ENCODE measurements around the gene PRKD3. TPM values are rescaled to one million over a fixed set of nuclear protein-coding genes. Genes with fewer than 3 reads are reported as not detected.
A peak's percentile ranks its signal among the peaks of the same experiment; 100 is the strongest.

PRKD3 gene
- polyA plus RNA-seq, 1 donor from 2014 or later: 5.9 TPM

- peak overlapping the region; percentile 25 for H3K9ac ChIP-seq (ENCODE audit: low read length)
- H3K9me2 ChIP-seq (ENCODE audit: insufficient read depth, low read length): no peaks in the 10 kb centered on the region
- peaks cover 30% of the 10 kb centered on the region for H3K79me2 ChIP-seq (replicated peaks; ENCODE audit: insufficient read depth, low read length)
- no peak overlapping the region for H2AFZ ChIP-seq (ENCODE audit: low read depth, low read length)
- no peaks in the 10 kb centered on the region for H3K36me3 ChIP-seq (ENCODE audit: insufficient read depth, low read length)
- peak overlapping the region; percentile 79 for H3K4me3 ChIP-seq (ENCODE audit: low read length)
- no peaks in the 10 kb centered on the region for H4K20me1 ChIP-seq (ENCODE audit: insufficient read depth)
- TF ChIP-seq EZH2 (IDR thresholded peaks at IDR 0.05; ENCODE audit: borderline replicate concordance, insufficient read depth, low read length, poor library complexity, severe bottlenecking) (no peak), SMC3 (conservative IDR thresholded peaks at IDR 0.05; ENCODE audit: poor library complexity) (no peak), MXI1 (conservative IDR thresholded peaks at IDR 0.05; ENCODE audit: poor library complexity, severe bottlenecking) (no peak), RAD21 (conservative IDR thresholded peaks at IDR 0.05) (no peak), CTCF (IDR thresholded peaks at IDR 0.05; ENCODE audit: poor library complexity, severe bottlenecking) (no peak), TAF1 (IDR thresholded peaks at IDR 0.05; ENCODE audit: low read depth) (no peak), REST (IDR thresholded peaks at IDR 0.05; ENCODE audit: borderline replicate concordance) (no peak), POLR2AphosphoS5 (IDR thresholded peaks at IDR 0.05) (no peak)
- H3K9me3 ChIP-seq (ENCODE audit: low read length): no peaks in the 10 kb centered on the region
- H3K4me2 ChIP-seq (ENCODE audit: low read length): peak overlapping the region; percentile 13
- H3K27me3 ChIP-seq (ENCODE audit: insufficient read depth, low read depth, low read length): peaks cover 31% of the 10 kb centered on the region
- no peak overlapping the region for H3K27ac ChIP-seq (ENCODE audit: low read length)
- no peaks in the 10 kb centered on the region for H3F3A ChIP-seq (ENCODE audit: insufficient read depth, low read length, poor library complexity, severe bottlenecking)
Measured at GRCh38 chr2:37323781-37324535, 675 bp downstream of the PRKD3 start.

- peak overlapping the region; percentile 13 for H3K4me2 ChIP-seq (ENCODE audit: low read length)
- H3K79me2 ChIP-seq (replicated peaks; ENCODE audit: insufficient read depth, low read length): peaks cover 30% of the 10 kb centered on the region
- H3K27ac ChIP-seq (ENCODE audit: low read length): no peak overlapping the region
- no peaks in the 10 kb centered on the region for H3K9me2 ChIP-seq (ENCODE audit: insufficient read depth, low read length)
- TF ChIP-seq EZH2 (IDR thresholded peaks at IDR 0.05; ENCODE audit: borderline replicate concordance, insufficient read depth, low read length, poor library complexity, severe bottlenecking) (no peak), TAF1 (IDR thresholded peaks at IDR 0.05; ENCODE audit: low read depth) (no peak), EP300 (conservative IDR thresholded peaks at IDR 0.05; ENCODE audit: poor library complexity, severe bottlenecking) (no peak), POLR2AphosphoS5 (IDR thresholded peaks at IDR 0.05) (no peak), SMC3 (conservative IDR thresholded peaks at IDR 0.05; ENCODE audit: poor library complexity) (no peak), RAD21 (conservative IDR thresholded peaks at IDR 0.05) (no peak), MXI1 (conservative IDR thresholded peaks at IDR 0.05; ENCODE audit: poor library complexity, severe bottlenecking) (no peak), CTCF (IDR thresholded peaks at IDR 0.05; ENCODE audit: poor library complexity, severe bottlenecking) (no peak), REST (IDR thresholded peaks at IDR 0.05; ENCODE audit: borderline replicate concordance) (no peak)
- no peaks in the 10 kb centered on the region for H3F3A ChIP-seq (ENCODE audit: insufficient read depth, low read length, poor library complexity, severe bottlenecking)
- no peak overlapping the region for H2AFZ ChIP-seq (ENCODE audit: low read depth, low read length)
- H3K9me3 ChIP-seq (ENCODE audit: low read length): no peaks in the 10 kb centered on the region
- peak overlapping the region; percentile 79 for H3K4me3 ChIP-seq (ENCODE audit: low read length)
- peaks cover 31% of the 10 kb centered on the region for H3K27me3 ChIP-seq (ENCODE audit: insufficient read depth, low read depth, low read length)
- no peak overlapping the region for H3K9ac ChIP-seq (ENCODE audit: low read length)
- H4K20me1 ChIP-seq (ENCODE audit: insufficient read depth): no peaks in the 10 kb centered on the region
- H3K36me3 ChIP-seq (ENCODE audit: insufficient read depth, low read length): no peaks in the 10 kb centered on the region
Measured at GRCh38 chr2:37323176-37323780, 1.4 kb downstream of the PRKD3 start.

Measured in neural cell (in vitro differentiated cells).